Measurements from ENCODE around the gene CSNK2A3. TPM values are rescaled to one million over a fixed set of nuclear protein-coding genes. Genes with fewer than 3 reads are reported as not detected.

The CSNK2A3 gene
- total RNA-seq, 1 experiment from 2014 or later, result 2.0 TPM

DNA sequence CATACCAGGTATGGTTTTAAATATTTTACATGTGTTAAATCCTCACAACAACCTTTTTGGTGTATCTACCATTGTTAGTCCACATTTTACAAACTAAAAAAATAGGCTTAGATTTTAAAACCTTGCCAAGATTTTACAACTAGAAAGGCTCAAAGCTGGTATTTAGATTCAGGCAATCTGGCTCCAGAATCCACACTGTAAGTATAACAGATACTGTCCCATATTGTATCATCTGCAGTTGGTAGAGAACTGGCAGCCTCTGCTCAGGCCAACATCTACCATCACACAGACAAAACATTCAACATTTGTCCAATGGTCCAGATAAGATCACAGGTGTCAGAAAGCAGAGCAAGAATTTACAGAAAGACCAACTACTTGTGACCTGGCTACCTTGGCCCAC, 30.9 kb downstream of the CSNK2A3 start:
- H3K79me2 ChIP-seq (ENCODE audit: insufficient read depth, low read length), result no peaks in the 10 kb centered on the region
- BruUV-seq (replicated peaks), result no TSS peak
- no peaks in the 10 kb centered on the region for H3K27me3 ChIP-seq (ENCODE audit: insufficient read depth, low read length)
- ChIA-PET POLR2A (no interaction called here), RAD21 (ENCODE audit: low non-redundant PET in 1 of 2, low total read pairs in 2 of 2, uncharacterized antibody in 2 of 2, unreplicated experiment in 2 of 2) (no interaction called here), CTCF (no interaction called here)
- no peaks in the 10 kb centered on the region for H3K9me2 ChIP-seq (ENCODE audit: insufficient read depth)
- no peaks in the 10 kb centered on the region for H3K4me1 ChIP-seq (ENCODE audit: control insufficient read depth in 1 of 2, insufficient read depth in 2 of 2, low read length in 2 of 2)
- DNase-seq (ENCODE audit: low read depth, low spot score) (no peak), ATAC-seq (no peak)
- no peaks in the 10 kb centered on the region for H3K9me3 ChIP-seq (ENCODE audit: control insufficient read depth in 1 of 2, insufficient read depth in 1 of 2, low read depth in 1 of 2, low read length in 2 of 2)
- no peak overlapping the region for H3K4me3 ChIP-seq (replicated peaks in 1 of 2; ENCODE audit: low read depth in 1 of 2, low read length in 2 of 2)
- no peak overlapping the region for H3K9ac ChIP-seq (ENCODE audit: low read length)
- H2AFZ ChIP-seq (ENCODE audit: low read depth, low read length, poor library complexity, severe bottlenecking), result no peak overlapping the region
- intact Hi-C loops (cut with micrococcal nuclease), result no loop called here
- TF ChIP-seq, protein P1, sequence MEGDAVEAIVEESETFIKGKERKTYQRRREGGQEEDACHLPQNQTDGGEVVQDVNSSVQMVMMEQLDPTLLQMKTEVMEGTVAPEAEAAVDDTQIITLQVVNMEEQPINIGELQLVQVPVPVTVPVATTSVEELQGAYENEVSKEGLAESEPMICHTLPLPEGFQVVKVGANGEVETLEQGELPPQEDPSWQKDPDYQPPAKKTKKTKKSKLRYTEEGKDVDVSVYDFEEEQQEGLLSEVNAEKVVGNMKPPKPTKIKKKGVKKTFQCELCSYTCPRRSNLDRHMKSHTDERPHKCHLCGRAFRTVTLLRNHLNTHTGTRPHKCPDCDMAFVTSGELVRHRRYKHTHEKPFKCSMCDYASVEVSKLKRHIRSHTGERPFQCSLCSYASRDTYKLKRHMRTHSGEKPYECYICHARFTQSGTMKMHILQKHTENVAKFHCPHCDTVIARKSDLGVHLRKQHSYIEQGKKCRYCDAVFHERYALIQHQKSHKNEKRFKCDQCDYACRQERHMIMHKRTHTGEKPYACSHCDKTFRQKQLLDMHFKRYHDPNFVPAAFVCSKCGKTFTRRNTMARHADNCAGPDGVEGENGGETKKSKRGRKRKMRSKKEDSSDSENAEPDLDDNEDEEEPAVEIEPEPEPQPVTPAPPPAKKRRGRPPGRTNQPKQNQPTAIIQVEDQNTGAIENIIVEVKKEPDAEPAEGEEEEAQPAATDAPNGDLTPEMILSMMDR (IDR thresholded peaks at IDR 0.05 in 2 of 3, conservative IDR thresholded peaks at IDR 0.05 in 1 of 3; ENCODE audit: borderline replicate concordance in 1 of 3, insufficient read depth in 1 of 3, low read depth in 2 of 3, low read length in 2 of 3), result no peak
- no peak overlapping the region for H3K4me2 ChIP-seq (ENCODE audit: low read length)
- 0 out of 4 replicates have a peak, but pooled peaks cover 0 to 10% of the 10 kb centered on the region in 2 experiments for H3K36me3 ChIP-seq (ENCODE audit: control insufficient read depth in 1 of 2, insufficient read depth in 2 of 2, low read length in 2 of 2)
- no peaks in the 10 kb centered on the region for H4K20me1 ChIP-seq (ENCODE audit: insufficient read depth)
- H3K27ac ChIP-seq (ENCODE audit: low read depth, low read length), result no peak overlapping the region

DNA sequence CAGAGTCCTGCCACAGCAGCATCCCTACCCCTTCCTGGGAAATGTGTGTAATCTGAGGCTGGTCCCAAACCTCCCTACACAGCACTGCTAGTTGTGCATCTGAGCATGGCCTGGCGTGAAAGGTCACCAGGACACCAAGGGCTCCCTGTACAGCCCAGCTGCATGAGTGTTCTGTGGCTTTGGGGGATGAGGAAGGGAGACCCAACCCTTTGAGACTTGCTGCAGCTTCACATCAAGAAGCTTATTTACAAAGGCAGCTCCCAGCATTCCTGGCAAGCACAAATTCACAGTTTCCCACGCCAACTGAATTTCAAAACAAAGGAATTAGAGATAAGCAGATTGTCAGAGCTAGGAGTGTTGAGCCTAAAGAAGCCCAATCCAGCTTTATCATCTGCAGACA, 32.2 kb downstream of the CSNK2A3 start:
- BruUV-seq (replicated peaks), result no TSS peak
- H2AFZ ChIP-seq (ENCODE audit: low read depth, low read length, poor library complexity, severe bottlenecking), result no peak overlapping the region
- H3K4me2 ChIP-seq (ENCODE audit: low read length), result no peak overlapping the region
- intact Hi-C loops (cut with micrococcal nuclease), result no loop called here
- no peak for DNase-seq (ENCODE audit: low read depth, low spot score)
- ATAC-seq, result no peak
- H4K20me1 ChIP-seq (ENCODE audit: insufficient read depth), result no peaks in the 10 kb centered on the region
- H3K9ac ChIP-seq (ENCODE audit: low read length), result no peak overlapping the region
- H3K4me1 ChIP-seq (ENCODE audit: control insufficient read depth in 1 of 2, insufficient read depth in 2 of 2, low read length in 2 of 2), result no peaks in the 10 kb centered on the region
- no peaks in the 10 kb centered on the region for H3K27me3 ChIP-seq (ENCODE audit: insufficient read depth, low read length)
- no peaks in the 10 kb centered on the region for H3K9me3 ChIP-seq (ENCODE audit: control insufficient read depth in 1 of 2, insufficient read depth in 1 of 2, low read depth in 1 of 2, low read length in 2 of 2)
- H3K4me3 ChIP-seq (replicated peaks in 1 of 2; ENCODE audit: low read depth in 1 of 2, low read length in 2 of 2), result no peak overlapping the region
- TF ChIP-seq, protein P2, sequence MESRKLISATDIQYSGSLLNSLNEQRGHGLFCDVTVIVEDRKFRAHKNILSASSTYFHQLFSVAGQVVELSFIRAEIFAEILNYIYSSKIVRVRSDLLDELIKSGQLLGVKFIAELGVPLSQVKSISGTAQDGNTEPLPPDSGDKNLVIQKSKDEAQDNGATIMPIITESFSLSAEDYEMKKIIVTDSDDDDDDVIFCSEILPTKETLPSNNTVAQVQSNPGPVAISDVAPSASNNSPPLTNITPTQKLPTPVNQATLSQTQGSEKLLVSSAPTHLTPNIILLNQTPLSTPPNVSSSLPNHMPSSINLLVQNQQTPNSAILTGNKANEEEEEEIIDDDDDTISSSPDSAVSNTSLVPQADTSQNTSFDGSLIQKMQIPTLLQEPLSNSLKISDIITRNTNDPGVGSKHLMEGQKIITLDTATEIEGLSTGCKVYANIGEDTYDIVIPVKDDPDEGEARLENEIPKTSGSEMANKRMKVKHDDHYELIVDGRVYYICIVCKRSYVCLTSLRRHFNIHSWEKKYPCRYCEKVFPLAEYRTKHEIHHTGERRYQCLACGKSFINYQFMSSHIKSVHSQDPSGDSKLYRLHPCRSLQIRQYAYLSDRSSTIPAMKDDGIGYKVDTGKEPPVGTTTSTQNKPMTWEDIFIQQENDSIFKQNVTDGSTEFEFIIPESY (IDR thresholded peaks at IDR 0.05; ENCODE audit: extremely low read depth, insufficient replicate concordance, low read length), result no peak
- no peak for TF ChIP-seq RAD21 (IDR thresholded peaks at IDR 0.05; ENCODE audit: low read depth)
- TF ChIP-seq, protein P1 (IDR thresholded peaks at IDR 0.05 in 2 of 3, conservative IDR thresholded peaks at IDR 0.05 in 1 of 3; ENCODE audit: borderline replicate concordance in 1 of 3, insufficient read depth in 1 of 3, low read depth in 2 of 3, low read length in 2 of 3), result no peak
- H3K79me2 ChIP-seq (ENCODE audit: insufficient read depth, low read length), result no peaks in the 10 kb centered on the region
- ChIA-PET CTCF (no interaction called here), POLR2A (no interaction called here), RAD21 (ENCODE audit: low non-redundant PET in 1 of 2, low total read pairs in 2 of 2, uncharacterized antibody in 2 of 2, unreplicated experiment in 2 of 2) (no interaction called here)
- H3K27ac ChIP-seq (ENCODE audit: low read depth, low read length), result no peak overlapping the region
- H3K9me2 ChIP-seq (ENCODE audit: insufficient read depth), result no peaks in the 10 kb centered on the region
- 0 out of 4 replicates have a peak, but pooled peaks cover 0 to 10% of the 10 kb centered on the region in 2 experiments for H3K36me3 ChIP-seq (ENCODE audit: control insufficient read depth in 1 of 2, insufficient read depth in 2 of 2, low read length in 2 of 2)
